AG09319 (cell line): Measurements from ENCODE around the gene EPN2.
A peak's percentile ranks its signal among the peaks of the same experiment; 100 is the strongest.

Experiments used
- DNase-seq: peaks from one replicate; pipeline ENCODE4 v3.0.0-alpha.2; 2010; ENCODE audit warnings: low read depth; ENCODE audit errors: extremely low read depth
- CTCF ChIP-seq: IDR thresholded peaks from 2 replicates; pipeline ENCODE4 v1.5.1; 2011; ENCODE audit warnings: low read depth, mild to moderate bottlenecking, inconsistent platforms, low read length, moderate library complexity

The EPN2 gene

GRCh38 chr17:19361326-19361725 lies 124.2 kb downstream of the EPN2 start:
- no peak for TF ChIP-seq CTCF

DNA sequence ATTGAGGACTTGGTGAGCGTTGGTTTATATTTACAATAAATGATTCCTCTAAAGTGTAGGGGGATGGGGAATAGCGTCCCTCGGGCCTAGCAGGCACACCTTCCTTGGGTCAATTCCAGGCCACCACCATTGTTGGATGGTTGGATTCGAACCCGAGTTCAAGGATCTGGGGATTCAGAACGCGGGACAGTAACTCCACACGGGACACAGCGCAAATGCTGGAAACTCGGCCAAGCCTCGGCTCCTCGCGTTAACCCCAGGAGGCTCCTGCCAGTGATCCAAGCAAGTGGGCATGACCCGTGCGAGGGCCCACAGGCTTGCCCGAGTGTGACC lies 124.7 kb downstream of the EPN2 start:
- no peak for DNase-seq
- TF ChIP-seq CTCF, result no peak

More at GRCh38 chr17:19361326-19361725, 124.2 kb downstream of the EPN2 start:
- DNase-seq, result no peak

GRCh38 chr17:19362277-19363113 lies 125.3 kb downstream of the EPN2 start, which contains the start of gene B9D1:
B9D1 (minus strand) TSS chr17:19362723; CDS start chr17:19362569, 154 bp downstream.
- peak; percentile 87 for TF ChIP-seq CTCF
- peak; percentile 80 for DNase-seq

DNA sequence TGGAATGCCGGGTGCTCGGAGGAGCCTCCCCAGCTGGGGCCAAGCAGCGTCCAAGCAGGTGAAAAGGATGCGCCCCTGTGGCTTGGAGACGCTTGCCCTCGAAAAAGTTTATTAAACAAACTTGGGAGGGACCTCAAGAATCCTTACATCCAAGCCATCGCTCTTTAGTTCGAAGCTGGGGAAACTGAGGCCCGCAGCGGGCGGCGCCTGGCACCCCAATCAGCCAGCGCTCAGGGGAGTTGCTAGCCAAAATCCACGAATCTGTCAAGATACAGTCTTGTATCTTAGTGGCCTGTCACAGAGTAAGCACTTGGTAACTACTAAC lies 125.9 kb downstream of the EPN2 start:
- DNase-seq, result no peak
- no peak for TF ChIP-seq CTCF

DNA sequence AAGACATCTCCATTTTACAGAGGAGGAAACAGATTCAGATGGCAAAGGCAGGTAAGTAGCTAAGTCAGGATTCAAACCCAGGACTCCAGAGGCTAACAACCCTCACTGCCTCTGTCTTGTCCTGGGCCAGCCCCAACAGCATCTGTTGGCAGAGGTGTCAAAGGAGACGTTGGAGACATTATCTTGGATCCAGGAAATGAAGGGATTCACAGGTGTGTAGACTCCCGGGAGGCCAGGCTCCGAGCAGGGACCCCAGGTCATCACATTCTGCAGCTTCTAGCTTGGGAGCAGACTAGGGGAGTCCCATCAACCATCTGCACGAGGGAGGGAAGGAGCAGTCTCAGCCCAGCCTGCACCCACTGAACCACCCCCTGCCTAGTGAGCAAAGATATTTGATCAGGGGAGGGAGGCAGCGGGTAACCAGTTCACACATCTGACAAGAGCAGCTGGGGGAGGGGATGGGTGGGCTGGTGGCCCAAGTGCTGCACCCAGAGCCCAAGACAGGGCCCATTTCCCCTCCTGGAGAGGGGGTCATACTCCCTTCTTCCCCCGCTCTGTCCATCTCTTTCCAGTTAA lies 126.4 kb downstream of the EPN2 start:
- no peak for DNase-seq
- no peak for TF ChIP-seq CTCF

DNA sequence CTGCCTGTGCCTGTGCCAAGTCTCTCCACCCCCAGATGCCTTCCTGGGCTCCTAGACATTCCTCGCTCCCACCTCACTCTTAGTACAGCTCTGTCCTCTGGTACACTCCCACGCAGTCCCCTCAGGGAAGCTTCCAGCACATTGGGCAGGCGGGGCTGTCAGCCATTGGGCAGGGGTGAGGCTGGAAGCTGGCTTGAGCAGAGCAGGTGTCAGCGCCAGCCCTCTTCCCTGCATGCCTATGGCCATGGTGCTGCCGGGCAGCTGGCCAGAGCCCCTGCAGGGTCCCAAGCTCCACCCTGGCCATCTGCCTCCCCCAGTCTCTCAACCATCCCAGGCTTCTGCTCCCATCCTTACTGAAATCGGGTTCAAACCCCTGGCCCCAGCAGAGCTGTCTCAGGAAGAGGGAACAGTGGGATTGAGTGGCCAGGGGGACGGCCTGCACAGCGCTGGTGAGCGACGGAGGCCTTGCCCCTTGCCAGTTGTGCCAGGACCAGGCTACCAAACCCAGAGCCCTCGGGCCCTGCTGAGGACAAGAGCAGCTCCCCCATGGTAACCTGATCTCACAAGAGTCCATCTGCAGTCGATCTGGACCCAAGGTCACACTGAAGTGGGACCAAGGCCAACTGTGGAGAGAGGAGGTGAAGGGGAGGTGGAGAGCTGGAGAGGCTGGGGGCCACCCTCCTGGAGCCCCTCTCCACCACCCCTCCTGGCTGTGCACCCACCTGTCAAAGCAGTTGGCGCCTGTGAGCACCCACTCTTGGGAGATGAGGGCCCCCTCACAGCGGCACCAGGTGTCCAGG lies 127.7 kb downstream of the EPN2 start:
- no peak for TF ChIP-seq CTCF
- DNase-seq, result no peak

DNA sequence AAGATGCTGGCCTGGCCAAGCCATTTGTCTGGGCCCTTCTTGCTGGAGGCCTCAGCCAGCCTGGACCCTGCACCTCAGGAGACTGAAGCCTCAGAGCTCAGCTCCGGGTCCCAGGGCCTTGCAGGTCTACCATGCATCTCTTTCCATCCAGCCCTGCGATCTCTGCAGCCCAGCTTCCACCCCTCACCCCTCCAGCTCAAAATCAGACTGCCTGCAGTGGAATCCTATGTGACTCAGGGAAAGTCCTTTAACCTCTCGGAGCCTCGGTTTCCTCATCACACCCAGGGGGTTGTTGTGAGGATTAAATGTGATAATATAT lies 128.3 kb downstream of the EPN2 start:
- no peak for TF ChIP-seq CTCF

More for the DNA sequence above, 128.3 kb downstream of the EPN2 start:
- DNase-seq, result no peak
